GM23338 (cell line): ENCODE data around the gene FBLN2. TPM values are rescaled to one million over a fixed set of nuclear protein-coding genes. Genes with fewer than 3 reads are reported as not detected.

Experiments
- ATAC-seq: fragments of 200-7000 bp; cut with Tn5 transposase; 3 replicates; pipeline ENCODE4 v1.9.1; 2020
- DNase-seq: peaks from one replicate; pipeline ENCODE4 v3.0.0-alpha.2; 2015; ENCODE audit warnings: low spot score
- H2AFZ ChIP-seq: fragments of 200-600 bp; sonication (generic); 2 replicates; pipeline ENCODE4 v1.8.0; 2016; ENCODE audit warnings: antibody characterized with exemption, mild to moderate bottlenecking, moderate library complexity
- H3F3A ChIP-seq: fragments of 200-600 bp; sonication (generic); replicated peaks from 2 replicates; pipeline ENCODE4 v1.8.0; 2017; ENCODE audit warnings: antibody characterized with exemption, mixed run types, low read depth
- H3K27ac ChIP-seq: fragments of 200-600 bp; sonication (generic); 2 replicates; pipeline ENCODE4 v1.6.1; 2016; ENCODE audit warnings: low read depth
- H3K27me3 ChIP-seq: fragments of 200-600 bp; sonication (generic); 2 replicates; pipeline ENCODE4 v1.8.0; 2016; ENCODE audit warnings: mild to moderate bottlenecking, mixed run types, moderate library complexity; ENCODE audit not compliant: insufficient read depth
- H3K36me3 ChIP-seq: fragments of 200-600 bp; sonication (generic); 2 replicates; pipeline ENCODE4 v1.8.0; 2016; ENCODE audit warnings: mild to moderate bottlenecking; ENCODE audit not compliant: insufficient read depth
- H3K4me1 ChIP-seq: fragments of 200-600 bp; sonication (generic); 2 replicates; pipeline ENCODE4 v1.8.0; 2016; ENCODE audit warnings: mild to moderate bottlenecking, moderate library complexity; ENCODE audit not compliant: insufficient read depth
- H3K4me2 ChIP-seq: fragments of 200-600 bp; sonication (generic); 2 replicates; pipeline ENCODE4 v1.7.1; 2017; ENCODE audit warnings: mixed run types
- H3K4me3 ChIP-seq: fragments of 200-600 bp; sonication (generic); 2 replicates; pipeline ENCODE4 v1.6.1; 2016; ENCODE audit warnings: mixed run types
- H3K79me2 ChIP-seq: fragments of 200-600 bp; sonication (generic); replicated peaks from 2 replicates; pipeline ENCODE4 v1.8.0; 2017; ENCODE audit warnings: mild to moderate bottlenecking; ENCODE audit not compliant: insufficient read depth
- H3K9me2 ChIP-seq: fragments of 200-600 bp; sonication (generic); 2 replicates; pipeline ENCODE4 v1.8.0; 2017; ENCODE audit not compliant: insufficient read depth
- H4K20me1 ChIP-seq: fragments of 200-600 bp; sonication (generic); replicated peaks from 2 replicates; pipeline ENCODE4 v1.8.0; 2017; ENCODE audit warnings: mild to moderate bottlenecking; ENCODE audit not compliant: insufficient read depth
- H3K27ac Mint-ChIP-seq: 2 replicates; pipeline ENCODE4 v1.8.0; 2020; ENCODE audit warnings: inconsistent platforms, mild to moderate bottlenecking, moderate library complexity, mixed read lengths
- H3K27me3 Mint-ChIP-seq: 3 replicates; pipeline ENCODE4 v1.8.0; 2022; ENCODE audit warnings: low read depth, mild to moderate bottlenecking, moderate library complexity, mixed read lengths, inconsistent platforms; ENCODE audit not compliant: insufficient read depth, poor library complexity
- H3K36me3 Mint-ChIP-seq: 3 replicates; pipeline ENCODE4 v1.8.0; 2021; ENCODE audit warnings: low read depth, mild to moderate bottlenecking, inconsistent platforms, moderate library complexity, mixed read lengths
- H3K4me1 Mint-ChIP-seq: 3 replicates; pipeline ENCODE4 v1.8.0; 2020; ENCODE audit warnings: mild to moderate bottlenecking, inconsistent platforms, mixed read lengths
- H3K4me3 Mint-ChIP-seq: 3 replicates; pipeline ENCODE4 v1.8.0; 2021; ENCODE audit warnings: moderate library complexity, mild to moderate bottlenecking, inconsistent platforms, mixed read lengths
- H3K9me3 Mint-ChIP-seq: 3 replicates; pipeline ENCODE4 v1.8.0; 2020; ENCODE audit warnings: moderate library complexity, mild to moderate bottlenecking, inconsistent platforms, mixed read lengths
- EZH2 ChIP-seq: fragments of 200-600 bp; sonication (generic); IDR thresholded peaks from one replicate; pipeline ENCODE4 v1.8.0; 2017; ENCODE audit warnings: antibody characterized with exemption, mild to moderate bottlenecking, low read depth; ENCODE audit not compliant: unreplicated experiment
- EZH2phosphoT487 ChIP-seq: fragments of 200-600 bp; sonication (generic); IDR thresholded peaks from one replicate; pipeline ENCODE4 v1.8.1; 2018; ENCODE audit warnings: antibody characterized with exemption; ENCODE audit not compliant: unreplicated experiment
- NANOG ChIP-seq: IDR thresholded peaks from 2 replicates; pipeline ENCODE4 v1.6.1; 2016; ENCODE audit warnings: antibody characterized with exemption, borderline replicate concordance
- POLR2AphosphoS5 ChIP-seq: IDR thresholded peaks from 2 replicates; pipeline ENCODE4 v1.6.1; 2016; ENCODE audit warnings: antibody characterized with exemption, low read depth
- STAT1 ChIP-seq: IDR thresholded peaks from one replicate; pipeline ENCODE4 v1.6.1; 2016; ENCODE audit warnings: antibody characterized with exemption; ENCODE audit not compliant: unreplicated experiment
- ZNF114 ChIP-seq: fragments of 250-450 bp; sonication (Bioruptor Pico); IDR thresholded peaks from 2 replicates; pipeline ENCODE4 v1.5.0; 2020; ENCODE audit warnings: mild to moderate bottlenecking, moderate library complexity
- ZNF331 ChIP-seq: fragments of 250-450 bp; sonication (Bioruptor Pico); IDR thresholded peaks from 2 replicates; pipeline ENCODE4 v1.5.0; 2020; ENCODE audit warnings: low read depth, mild to moderate bottlenecking, moderate library complexity
- polyA plus RNA-seq: library from polyadenylated mRNA; unstranded; fragments of >200 nt; fragmentation: Nextera tagmentation; extraction: Ambion mirVana; gene quantifications from 2 replicates; pipeline ENCODE4 v1.2.1, GENCODE V29; 2016
- total RNA-seq: library from RNA; depleted of rRNA; stranded (reverse); fragments of >200 nt; shearing (Covaris generic); gene quantifications from 2 replicates; pipeline ENCODE4 v1.2.3, GENCODE V29; 2014
- TF ChIP-seq, protein P1 (sequence below): IDR thresholded peaks from one replicate; pipeline ENCODE4 v1.6.1; 2018; ENCODE audit warnings: antibody characterized with exemption; ENCODE audit not compliant: unreplicated experiment
- TF ChIP-seq, protein P2 (sequence below): fragments of 250-450 bp; sonication (Bioruptor Pico); IDR thresholded peaks from 2 replicates; pipeline ENCODE4 v1.5.0; 2020; ENCODE audit warnings: mild to moderate bottlenecking, moderate library complexity
- TF ChIP-seq, protein P3 (sequence below), 2 experiments: fragments of 200-600 bp in 1 of 2; sonication (generic) in 1 of 2; conservative IDR thresholded peaks; 2 replicates each; pipeline versions ENCODE4 v1.5.1 to v1.6.1; 2016 to 2017; ENCODE audit warnings: antibody characterized with exemption in 2 of 2, low read depth in 2 of 2, mild to moderate bottlenecking in 2 of 2, moderate library complexity in 1 of 2

FBLN2 gene
- total and polyA plus RNA-seq, 2 experiments from 2014 or later = 18.8 to 26.8 TPM

DNA sequence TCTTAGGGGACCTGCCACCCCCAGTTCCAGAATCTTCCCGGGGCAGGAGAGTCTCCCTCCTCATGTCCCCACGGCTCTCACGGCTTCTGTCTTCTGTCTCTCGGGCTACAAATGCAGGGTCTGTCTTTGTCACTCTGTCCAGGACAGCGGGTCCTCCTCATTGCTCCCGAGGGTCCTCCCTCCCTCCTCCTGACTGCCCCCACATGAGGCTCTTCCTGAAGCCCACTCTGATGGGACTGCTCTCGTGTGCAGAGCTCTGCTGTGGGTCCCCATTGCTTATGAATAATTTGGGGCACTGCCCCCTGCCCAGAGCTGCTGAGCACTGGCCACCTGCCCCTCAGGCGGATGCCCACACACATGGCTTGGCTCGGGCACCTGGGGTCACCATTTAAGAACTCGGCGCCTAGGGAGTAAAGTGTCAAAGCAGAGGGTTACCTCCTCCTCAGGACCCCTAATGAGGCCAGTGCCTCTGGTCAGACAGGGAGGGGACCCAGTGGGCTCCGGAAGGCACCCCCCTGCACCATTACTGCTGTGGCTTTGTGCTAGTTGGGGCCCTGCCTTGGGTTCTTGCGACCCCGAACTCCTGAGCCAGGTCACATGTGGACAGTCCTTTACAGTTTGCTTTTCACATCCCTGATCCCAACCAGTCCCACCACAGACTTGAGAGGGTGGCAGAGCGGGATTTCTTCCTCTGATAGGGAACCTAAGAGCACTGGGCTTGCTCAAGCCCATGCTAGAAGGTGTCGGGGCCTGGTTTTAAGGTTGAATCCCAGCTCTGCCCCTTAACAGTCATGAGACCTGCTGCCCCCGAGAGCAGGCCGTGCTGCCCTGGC lies 46.8 kb upstream of the FBLN2 start (continued):
- TF ChIP-seq, protein P1, sequence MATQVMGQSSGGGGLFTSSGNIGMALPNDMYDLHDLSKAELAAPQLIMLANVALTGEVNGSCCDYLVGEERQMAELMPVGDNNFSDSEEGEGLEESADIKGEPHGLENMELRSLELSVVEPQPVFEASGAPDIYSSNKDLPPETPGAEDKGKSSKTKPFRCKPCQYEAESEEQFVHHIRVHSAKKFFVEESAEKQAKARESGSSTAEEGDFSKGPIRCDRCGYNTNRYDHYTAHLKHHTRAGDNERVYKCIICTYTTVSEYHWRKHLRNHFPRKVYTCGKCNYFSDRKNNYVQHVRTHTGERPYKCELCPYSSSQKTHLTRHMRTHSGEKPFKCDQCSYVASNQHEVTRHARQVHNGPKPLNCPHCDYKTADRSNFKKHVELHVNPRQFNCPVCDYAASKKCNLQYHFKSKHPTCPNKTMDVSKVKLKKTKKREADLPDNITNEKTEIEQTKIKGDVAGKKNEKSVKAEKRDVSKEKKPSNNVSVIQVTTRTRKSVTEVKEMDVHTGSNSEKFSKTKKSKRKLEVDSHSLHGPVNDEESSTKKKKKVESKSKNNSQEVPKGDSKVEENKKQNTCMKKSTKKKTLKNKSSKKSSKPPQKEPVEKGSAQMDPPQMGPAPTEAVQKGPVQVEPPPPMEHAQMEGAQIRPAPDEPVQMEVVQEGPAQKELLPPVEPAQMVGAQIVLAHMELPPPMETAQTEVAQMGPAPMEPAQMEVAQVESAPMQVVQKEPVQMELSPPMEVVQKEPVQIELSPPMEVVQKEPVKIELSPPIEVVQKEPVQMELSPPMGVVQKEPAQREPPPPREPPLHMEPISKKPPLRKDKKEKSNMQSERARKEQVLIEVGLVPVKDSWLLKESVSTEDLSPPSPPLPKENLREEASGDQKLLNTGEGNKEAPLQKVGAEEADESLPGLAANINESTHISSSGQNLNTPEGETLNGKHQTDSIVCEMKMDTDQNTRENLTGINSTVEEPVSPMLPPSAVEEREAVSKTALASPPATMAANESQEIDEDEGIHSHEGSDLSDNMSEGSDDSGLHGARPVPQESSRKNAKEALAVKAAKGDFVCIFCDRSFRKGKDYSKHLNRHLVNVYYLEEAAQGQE = no peak
- TF ChIP-seq POLR2AphosphoS5 = no peak
- no peak for TF ChIP-seq NANOG
- TF ChIP-seq ZNF331 = no peak
- TF ChIP-seq EZH2phosphoT487 = no peak
- no peak for TF ChIP-seq ZNF114
- no peak for TF ChIP-seq STAT1

DNA sequence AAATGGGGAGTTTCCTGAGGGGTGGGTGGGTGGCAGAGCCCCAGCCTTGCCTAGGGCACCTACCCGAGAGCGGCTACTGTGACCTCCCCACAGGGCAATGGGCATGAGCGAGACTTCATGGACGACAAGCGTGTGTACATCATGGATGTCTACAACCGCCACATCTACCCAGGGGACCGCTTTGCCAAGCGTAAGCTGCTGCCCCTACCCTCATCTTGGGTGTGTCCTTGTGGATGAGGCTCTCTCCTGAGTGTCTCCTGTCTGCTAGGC lies 46.2 kb upstream of the FBLN2 start:
- Mint-ChIP-seq H3K4me3 (no peak overlapping the region), H3K27me3 (peaks cover 4% of the 10 kb centered on the region), H3K27ac (no peak overlapping the region), H3K36me3 (no peaks in the 10 kb centered on the region), H3K9me3 (no peaks in the 10 kb centered on the region), H3K4me1 (peaks cover 6% of the 10 kb centered on the region)
- ATAC-seq = no peak
- no peak overlapping the region for H3K4me3 ChIP-seq
- no peaks in the 10 kb centered on the region for H4K20me1 ChIP-seq
- no peaks in the 10 kb centered on the region for H3F3A ChIP-seq
- no peaks in the 10 kb centered on the region for H3K27me3 ChIP-seq
- H3K9me2 ChIP-seq = no peaks in the 10 kb centered on the region
- no peak overlapping the region for H3K4me2 ChIP-seq
- DNase-seq = no peak
- no peak overlapping the region for H2AFZ ChIP-seq
- no peaks in the 10 kb centered on the region for H3K4me1 ChIP-seq
- no peaks in the 10 kb centered on the region for H3K36me3 ChIP-seq
- no peaks in the 10 kb centered on the region for H3K79me2 ChIP-seq
- no peak overlapping the region for H3K27ac ChIP-seq
- TF ChIP-seq, protein P2, sequence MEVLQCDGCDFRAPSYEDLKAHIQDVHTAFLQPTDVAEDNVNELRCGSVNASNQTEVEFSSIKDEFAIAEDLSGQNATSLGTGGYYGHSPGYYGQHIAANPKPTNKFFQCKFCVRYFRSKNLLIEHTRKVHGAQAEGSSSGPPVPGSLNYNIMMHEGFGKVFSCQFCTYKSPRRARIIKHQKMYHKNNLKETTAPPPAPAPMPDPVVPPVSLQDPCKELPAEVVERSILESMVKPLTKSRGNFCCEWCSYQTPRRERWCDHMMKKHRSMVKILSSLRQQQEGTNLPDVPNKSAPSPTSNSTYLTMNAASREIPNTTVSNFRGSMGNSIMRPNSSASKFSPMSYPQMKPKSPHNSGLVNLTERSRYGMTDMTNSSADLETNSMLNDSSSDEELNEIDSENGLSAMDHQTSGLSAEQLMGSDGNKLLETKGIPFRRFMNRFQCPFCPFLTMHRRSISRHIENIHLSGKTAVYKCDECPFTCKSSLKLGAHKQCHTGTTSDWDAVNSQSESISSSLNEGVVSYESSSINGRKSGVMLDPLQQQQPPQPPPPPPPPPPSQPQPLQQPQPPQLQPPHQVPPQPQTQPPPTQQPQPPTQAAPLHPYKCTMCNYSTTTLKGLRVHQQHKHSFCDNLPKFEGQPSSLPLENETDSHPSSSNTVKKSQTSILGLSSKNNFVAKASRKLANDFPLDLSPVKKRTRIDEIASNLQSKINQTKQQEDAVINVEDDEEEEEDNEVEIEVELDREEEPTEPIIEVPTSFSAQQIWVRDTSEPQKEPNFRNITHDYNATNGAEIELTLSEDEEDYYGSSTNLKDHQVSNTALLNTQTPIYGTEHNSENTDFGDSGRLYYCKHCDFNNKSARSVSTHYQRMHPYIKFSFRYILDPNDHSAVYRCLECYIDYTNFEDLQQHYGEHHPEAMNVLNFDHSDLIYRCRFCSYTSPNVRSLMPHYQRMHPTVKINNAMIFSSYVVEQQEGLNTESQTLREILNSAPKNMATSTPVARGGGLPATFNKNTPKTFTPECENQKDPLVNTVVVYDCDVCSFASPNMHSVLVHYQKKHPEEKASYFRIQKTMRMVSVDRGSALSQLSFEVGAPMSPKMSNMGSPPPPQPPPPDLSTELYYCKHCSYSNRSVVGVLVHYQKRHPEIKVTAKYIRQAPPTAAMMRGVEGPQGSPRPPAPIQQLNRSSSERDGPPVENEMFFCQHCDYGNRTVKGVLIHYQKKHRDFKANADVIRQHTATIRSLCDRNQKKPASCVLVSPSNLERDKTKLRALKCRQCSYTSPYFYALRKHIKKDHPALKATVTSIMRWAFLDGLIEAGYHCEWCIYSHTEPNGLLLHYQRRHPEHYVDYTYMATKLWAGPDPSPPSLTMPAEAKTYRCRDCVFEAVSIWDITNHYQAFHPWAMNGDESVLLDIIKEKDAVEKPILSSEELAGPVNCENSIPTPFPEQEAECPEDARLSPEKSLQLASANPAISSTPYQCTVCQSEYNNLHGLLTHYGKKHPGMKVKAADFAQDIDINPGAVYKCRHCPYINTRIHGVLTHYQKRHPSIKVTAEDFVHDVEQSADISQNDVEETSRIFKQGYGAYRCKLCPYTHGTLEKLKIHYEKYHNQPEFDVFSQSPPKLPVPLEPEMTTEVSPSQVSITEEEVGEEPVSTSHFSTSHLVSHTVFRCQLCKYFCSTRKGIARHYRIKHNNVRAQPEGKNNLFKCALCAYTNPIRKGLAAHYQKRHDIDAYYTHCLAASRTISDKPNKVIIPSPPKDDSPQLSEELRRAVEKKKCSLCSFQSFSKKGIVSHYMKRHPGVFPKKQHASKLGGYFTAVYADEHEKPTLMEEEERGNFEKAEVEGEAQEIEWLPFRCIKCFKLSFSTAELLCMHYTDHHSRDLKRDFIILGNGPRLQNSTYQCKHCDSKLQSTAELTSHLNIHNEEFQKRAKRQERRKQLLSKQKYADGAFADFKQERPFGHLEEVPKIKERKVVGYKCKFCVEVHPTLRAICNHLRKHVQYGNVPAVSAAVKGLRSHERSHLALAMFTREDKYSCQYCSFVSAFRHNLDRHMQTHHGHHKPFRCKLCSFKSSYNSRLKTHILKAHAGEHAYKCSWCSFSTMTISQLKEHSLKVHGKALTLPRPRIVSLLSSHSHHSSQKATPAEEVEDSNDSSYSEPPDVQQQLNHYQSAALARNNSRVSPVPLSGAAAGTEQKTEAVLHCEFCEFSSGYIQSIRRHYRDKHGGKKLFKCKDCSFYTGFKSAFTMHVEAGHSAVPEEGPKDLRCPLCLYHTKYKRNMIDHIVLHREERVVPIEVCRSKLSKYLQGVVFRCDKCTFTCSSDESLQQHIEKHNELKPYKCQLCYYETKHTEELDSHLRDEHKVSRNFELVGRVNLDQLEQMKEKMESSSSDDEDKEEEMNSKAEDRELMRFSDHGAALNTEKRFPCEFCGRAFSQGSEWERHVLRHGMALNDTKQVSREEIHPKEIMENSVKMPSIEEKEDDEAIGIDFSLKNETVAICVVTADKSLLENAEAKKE (CRISPR knock-in tag) = no peak
- no peak for TF ChIP-seq NANOG
- TF ChIP-seq, protein P1 = no peak
- TF ChIP-seq EZH2 = no peak
- no peak for TF ChIP-seq POLR2AphosphoS5
- TF ChIP-seq, protein P3, sequence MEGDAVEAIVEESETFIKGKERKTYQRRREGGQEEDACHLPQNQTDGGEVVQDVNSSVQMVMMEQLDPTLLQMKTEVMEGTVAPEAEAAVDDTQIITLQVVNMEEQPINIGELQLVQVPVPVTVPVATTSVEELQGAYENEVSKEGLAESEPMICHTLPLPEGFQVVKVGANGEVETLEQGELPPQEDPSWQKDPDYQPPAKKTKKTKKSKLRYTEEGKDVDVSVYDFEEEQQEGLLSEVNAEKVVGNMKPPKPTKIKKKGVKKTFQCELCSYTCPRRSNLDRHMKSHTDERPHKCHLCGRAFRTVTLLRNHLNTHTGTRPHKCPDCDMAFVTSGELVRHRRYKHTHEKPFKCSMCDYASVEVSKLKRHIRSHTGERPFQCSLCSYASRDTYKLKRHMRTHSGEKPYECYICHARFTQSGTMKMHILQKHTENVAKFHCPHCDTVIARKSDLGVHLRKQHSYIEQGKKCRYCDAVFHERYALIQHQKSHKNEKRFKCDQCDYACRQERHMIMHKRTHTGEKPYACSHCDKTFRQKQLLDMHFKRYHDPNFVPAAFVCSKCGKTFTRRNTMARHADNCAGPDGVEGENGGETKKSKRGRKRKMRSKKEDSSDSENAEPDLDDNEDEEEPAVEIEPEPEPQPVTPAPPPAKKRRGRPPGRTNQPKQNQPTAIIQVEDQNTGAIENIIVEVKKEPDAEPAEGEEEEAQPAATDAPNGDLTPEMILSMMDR (conservative IDR thresholded peaks at IDR 0.05; ENCODE audit: low read depth in 2 of 2) = no peak
